HG03342 (cell line): ENCODE measurements around the gene ARHGAP18.
"Not testable (repeated sequence)": the region's sequence is repeated elsewhere in the genome, so short reads cannot be mapped to it uniquely, and the experiment has no call there.

ENCODE experiments used
- ATAC-seq: cut with Tn5 transposase; IDR thresholded peaks from one replicate; pipeline ENCODE4 v1.9.1; 2021; ENCODE audit warnings: mild to moderate bottlenecking, moderate library complexity; ENCODE audit not compliant: unreplicated experiment

ARHGAP18 gene

GRCh38 chr6:129597023-129597713 is 112.8 kb downstream of the ARHGAP18 start:
- no peak for ATAC-seq

- ATAC-seq = no peak
Observed at GRCh38 chr6:129596522-129596921, 113.5 kb downstream of the ARHGAP18 start.

- ATAC-seq = no peak
Observed at GRCh38 chr6:129593233-129593564, 116.8 kb downstream of the ARHGAP18 start.

- no peak for ATAC-seq
Observed at GRCh38 chr6:129592516-129593232, 117.3 kb downstream of the ARHGAP18 start.

DNA sequence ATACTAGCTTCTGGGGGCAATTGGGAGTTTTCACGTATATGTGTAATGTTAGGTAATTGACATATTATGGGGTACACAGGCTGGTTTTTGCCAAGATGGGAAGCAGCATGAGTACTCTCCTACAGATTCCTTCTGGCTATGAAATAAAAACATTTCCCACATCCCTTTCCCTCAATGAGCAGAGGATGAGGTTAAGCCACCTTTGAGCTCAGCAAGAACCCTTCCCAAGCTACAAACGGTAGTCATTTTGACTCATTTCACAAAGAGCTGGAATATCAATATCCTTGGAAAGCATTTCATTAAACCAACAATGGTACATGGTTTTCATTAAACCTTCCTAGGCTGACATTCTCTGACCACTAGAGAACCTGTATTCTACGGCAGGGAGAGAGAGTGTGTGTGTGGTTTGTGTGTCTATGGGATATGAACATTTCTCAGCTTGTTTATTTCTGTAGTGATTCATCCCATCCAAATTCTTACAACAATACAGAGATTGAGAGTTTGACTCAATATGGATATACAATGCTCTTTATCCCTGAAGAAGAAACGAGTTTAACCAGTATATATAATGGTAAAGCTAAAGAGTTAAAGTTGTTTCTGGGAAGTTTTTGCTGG is 119.5 kb downstream of the ARHGAP18 start:
- ATAC-seq = no peak

GRCh38 chr6:129586815-129587214 is 123.2 kb downstream of the ARHGAP18 start:
- ATAC-seq = no peak

DNA sequence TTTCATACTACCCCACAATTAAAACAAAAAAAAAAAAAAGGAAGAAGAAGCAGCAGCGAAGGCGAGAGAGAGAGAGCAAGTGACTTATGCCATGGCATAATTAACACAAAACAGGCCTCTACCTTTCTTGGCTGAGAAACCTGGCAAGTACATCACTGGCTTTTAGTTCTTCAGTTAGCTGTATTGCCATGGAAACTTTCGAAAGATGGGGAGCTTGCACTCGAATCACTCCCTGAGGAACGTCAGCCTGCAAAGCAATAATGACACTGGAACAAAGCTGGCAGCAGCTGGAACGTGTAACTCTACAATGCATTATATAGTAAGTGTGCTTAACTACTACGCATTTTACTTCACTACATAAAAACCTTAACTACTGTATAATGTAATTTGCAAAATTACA is 126.1 kb downstream of the ARHGAP18 start:
- no peak for ATAC-seq

GRCh38 chr6:129578315-129578714 is 131.7 kb downstream of the ARHGAP18 start:
- no peak for ATAC-seq

- no peak for ATAC-seq
Observed at GRCh38 chr6:129577691-129578090, 132.3 kb downstream of the ARHGAP18 start.

- no peak for ATAC-seq
Observed at GRCh38 chr6:129576456-129576855, 133.5 kb downstream of the ARHGAP18 start.

DNA sequence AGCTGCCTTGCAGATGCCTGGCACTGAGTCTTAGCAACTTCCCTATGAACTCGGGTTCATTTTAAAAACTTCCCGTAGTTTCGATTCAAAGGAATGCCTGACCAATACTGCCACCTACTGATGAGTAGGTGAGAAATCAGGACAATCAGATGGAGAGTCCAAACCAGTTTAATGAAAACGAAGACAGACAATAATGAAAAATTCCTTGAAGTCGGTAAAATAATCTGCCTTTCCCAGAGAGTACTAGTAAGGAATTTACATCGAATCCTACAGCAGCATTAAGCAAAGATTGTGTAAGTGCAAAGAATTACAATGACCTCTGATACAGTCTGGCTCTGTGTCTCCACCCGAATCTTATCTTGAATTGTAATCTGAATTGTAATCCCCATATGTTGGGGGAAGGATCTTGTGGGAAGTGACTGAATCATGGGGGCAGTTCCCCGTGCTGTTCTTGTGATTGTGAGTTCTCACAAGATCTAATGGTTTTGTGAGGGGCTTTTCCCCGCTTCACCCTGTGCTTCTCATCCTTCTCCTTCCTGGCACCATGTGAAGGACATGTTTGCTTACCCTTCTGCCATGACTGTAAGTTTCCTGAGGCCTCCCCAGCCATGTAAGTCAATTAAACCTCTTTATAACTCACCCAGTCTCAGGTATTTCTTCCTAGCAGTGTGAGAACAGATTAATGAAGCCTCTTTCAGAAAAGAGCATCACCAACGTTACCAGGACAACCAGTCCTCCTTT is 134.4 kb downstream of the ARHGAP18 start:
- ATAC-seq = no peak

GRCh38 chr6:129574605-129575004 is 135.4 kb downstream of the ARHGAP18 start:
- ATAC-seq = not testable (repeated sequence)

GRCh38 chr6:129570929-129571328 is 139.0 kb downstream of the ARHGAP18 start:
- not testable (repeated sequence) for ATAC-seq

DNA sequence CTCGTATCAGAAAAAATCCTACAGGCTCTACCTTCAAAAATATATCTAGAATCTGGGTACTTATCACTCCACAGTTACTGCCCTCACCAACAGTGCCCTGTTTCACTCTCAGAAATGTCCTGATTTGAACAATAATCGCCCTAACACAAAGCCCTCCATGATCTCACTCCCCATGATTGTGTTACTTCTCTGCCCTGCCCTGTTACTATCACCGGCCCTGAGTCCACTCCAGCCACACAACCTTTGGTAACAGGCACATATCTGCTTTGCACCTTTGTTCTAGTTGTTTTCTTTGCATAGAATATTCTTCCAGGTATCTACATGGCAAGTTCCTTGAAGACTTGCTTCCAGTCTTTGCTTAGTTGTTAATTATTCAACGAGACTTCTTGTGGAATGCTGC is 142.0 kb downstream of the ARHGAP18 start:
- no peak for ATAC-seq

DNA sequence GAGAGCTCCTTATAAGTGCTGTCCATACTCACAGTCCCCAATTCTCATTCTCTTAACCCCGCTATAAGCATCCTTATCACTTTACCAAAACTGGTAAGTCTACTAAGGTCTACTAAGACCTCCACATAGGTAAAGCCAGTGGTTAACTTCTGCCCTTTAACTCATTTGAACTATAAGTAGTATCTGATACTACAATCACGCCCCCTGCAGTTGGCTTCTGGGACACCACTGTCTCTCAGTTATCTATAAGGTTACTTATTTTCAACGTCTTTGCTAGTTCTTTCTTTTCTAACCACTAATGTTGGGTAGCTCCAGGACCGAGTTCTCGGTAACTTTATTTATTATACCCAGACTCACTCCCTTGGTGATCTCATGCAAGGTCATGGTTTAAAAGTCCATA is 142.6 kb downstream of the ARHGAP18 start:
- ATAC-seq = peak; percentile 51

- ATAC-seq = no peak
Observed at GRCh38 chr6:129565811-129566210, 144.2 kb downstream of the ARHGAP18 start.

DNA sequence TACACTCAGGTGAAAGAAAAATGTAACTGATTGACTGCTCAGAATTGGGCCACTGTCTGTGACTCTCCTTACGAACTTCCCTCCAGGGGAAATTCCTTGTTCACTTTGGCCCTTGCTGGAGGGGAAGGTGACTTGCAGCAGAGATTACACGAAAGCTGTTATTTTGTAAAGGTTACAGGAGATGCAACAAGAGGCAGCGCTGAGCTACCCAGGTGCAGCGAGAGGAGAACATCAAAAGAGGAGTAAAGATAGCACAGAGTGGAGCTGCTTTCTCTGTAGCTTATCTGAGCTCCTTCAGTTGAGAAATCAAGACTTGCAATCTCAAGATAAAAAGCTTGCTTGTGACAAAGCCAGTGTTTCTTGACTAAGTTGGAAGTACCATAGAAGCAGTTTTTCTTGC is 144.6 kb downstream of the ARHGAP18 start:
- ATAC-seq = no peak

- no peak for ATAC-seq
Observed at GRCh38 chr6:129558248-129558647, 151.7 kb downstream of the ARHGAP18 start.

DNA sequence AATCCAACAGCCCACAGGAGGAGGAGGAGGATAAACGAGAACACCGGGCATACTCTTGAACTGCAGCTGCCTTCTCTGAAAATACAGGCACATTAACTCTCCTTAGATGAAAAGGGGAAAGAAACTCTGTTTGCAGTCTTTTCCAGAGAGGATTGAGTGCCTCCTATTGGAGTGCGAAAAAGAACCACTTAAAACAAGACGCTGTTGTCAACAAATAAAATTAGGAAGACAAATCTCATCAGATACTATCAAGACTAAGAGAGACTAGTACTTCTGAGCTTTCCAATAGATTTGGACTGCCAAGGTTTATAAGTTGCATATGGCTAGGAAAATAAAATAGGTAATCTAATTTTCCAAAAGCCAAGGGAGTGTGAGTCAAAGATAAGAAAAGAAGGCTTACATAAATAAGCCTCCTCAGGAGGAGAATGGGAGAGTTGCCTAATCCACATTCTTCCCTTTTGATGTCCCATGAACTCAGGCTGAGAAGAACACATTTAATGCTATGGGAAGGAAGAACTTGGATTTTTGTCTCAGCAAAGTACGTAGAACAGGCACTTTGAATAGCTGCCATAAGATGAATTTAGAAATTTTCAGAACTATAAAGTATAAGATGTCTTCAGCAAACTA is 154.7 kb downstream of the ARHGAP18 start:
- ATAC-seq = no peak

DNA sequence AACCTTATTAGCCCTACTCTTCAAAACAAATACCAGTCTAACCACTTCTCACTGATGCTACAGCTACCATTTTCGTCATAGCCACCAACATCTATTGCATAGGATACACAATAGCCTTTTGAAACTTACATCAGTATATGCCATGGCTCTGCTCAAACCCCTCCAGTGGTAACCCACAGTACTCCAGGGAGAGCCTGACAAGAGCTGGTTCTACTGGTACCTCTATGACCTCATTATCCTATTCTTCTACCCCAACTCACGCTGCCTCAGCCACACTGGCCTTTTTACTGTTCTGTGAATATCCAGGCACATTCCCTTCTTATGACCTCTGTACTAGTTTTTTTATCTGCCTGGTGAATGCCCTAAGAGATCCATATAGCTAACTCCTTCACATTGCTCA is 157.6 kb downstream of the ARHGAP18 start:
- ATAC-seq = no peak

DNA sequence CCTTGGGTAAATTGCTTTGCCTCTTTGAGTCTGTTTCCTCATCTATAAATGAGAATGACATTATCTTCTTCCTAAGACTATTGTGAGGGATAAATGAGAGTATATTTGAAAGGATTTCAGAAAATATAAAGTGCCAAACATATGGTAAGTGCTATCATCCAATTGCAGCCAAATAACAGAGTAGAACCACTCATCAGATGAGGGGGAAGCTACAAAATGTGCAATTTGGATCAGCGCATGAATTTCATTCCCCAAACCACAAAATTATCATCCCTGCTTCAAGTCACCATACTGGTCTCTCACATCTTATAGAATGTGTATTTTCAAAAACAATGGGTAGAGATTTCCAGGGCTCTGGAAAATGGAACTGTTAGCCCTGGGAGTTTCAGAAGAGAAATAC is 158.5 kb downstream of the ARHGAP18 start:
- ATAC-seq = no peak
